Measurements from ENCODE around the gene PPP2R2C.

PPP2R2C gene

GRCh38 chr4:6275898-6276806 is 196.3 kb downstream of the PPP2R2C start:
- H3K27me3 ChIP-seq (ENCODE audit: control insufficient read depth, insufficient read depth, low read length), result no peaks in the 10 kb centered on the region
- no peak overlapping the region for H3K4me3 ChIP-seq (ENCODE audit: low read depth, low read length)
- peaks cover 20% of the 10 kb centered on the region for H3K36me3 ChIP-seq (ENCODE audit: control insufficient read depth, insufficient read depth, low read length)
- no peaks in the 10 kb centered on the region for H3K9me3 ChIP-seq (ENCODE audit: control insufficient read depth, insufficient read depth, low read length)
- H3K9ac ChIP-seq (ENCODE audit: low read depth, low read length), result no peak overlapping the region
- no peak overlapping the region for H3K27ac ChIP-seq (ENCODE audit: low read depth, low read length)
- peaks cover 12% of the 10 kb centered on the region for H3K4me1 ChIP-seq (ENCODE audit: control insufficient read depth, insufficient read depth, low read length)

- no peaks in the 10 kb centered on the region for H3K27me3 ChIP-seq (ENCODE audit: control insufficient read depth, insufficient read depth, low read length)
- peaks cover 20% of the 10 kb centered on the region for H3K4me1 ChIP-seq (ENCODE audit: control insufficient read depth, insufficient read depth, low read length)
- no peak overlapping the region for H3K4me3 ChIP-seq (ENCODE audit: low read depth, low read length)
- H3K36me3 ChIP-seq (ENCODE audit: control insufficient read depth, insufficient read depth, low read length), result peaks cover 20% of the 10 kb centered on the region
- no peaks in the 10 kb centered on the region for H3K9me3 ChIP-seq (ENCODE audit: control insufficient read depth, insufficient read depth, low read length)
- H3K9ac ChIP-seq (ENCODE audit: low read depth, low read length), result no peak overlapping the region
- no peak overlapping the region for H3K27ac ChIP-seq (ENCODE audit: low read depth, low read length)
Observed at GRCh38 chr4:6275351-6275750, 197.1 kb downstream of the PPP2R2C start.

- Histone ChIP-seq H3K9ac (ENCODE audit: low read depth, low read length) (no peak overlapping the region), H3K27ac (ENCODE audit: low read depth, low read length) (no peak overlapping the region)
Observed at GRCh38 chr4:6273661-6273990, 198.8 kb downstream of the PPP2R2C start.

DNA sequence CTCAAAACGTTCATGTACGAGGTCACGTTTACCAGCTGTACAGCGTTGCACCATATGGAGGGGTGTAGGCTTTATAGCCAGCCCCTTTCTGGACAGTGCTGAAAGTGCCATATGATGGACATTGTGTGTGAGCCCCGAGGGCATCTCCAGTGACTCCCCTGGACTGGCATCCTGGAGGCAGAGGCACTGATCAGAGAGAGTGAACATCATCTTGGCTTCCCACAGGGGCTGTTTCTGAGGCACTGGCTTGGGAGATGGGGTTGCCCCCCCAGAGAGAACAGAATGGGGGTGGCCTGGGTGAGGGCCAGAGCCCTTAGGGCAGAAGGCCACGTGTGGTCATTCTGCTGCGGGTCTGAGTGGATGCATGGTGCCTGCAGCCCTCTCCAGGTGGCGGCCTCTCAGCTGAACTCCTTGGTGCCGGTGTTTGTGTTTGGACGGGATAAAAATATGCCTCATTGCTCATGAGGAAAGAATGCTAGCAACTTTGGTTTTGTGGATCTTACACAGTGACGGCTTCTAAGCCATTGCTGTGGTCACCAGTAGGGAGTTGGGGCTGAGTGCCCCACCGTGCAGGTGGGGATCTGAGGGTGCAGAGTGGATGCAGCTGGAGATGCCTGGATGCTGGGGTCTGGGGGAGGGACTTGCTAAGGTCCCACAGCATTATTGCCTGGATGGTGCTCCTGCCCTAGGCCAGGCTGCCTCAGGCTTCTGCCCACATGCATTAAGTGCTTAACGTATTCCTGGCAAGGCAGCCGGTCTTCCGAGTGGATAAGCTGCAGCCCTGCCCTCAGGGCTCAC is 199.4 kb downstream of the PPP2R2C start:
- Histone ChIP-seq H3K9me3 (ENCODE audit: control insufficient read depth, insufficient read depth, low read length) (no peaks in the 10 kb centered on the region), H3K4me1 (ENCODE audit: control insufficient read depth, insufficient read depth, low read length) (peaks cover 27% of the 10 kb centered on the region), H3K27ac (ENCODE audit: low read depth, low read length) (no peak overlapping the region), H3K4me3 (ENCODE audit: low read depth, low read length) (no peak overlapping the region), H3K27me3 (ENCODE audit: control insufficient read depth, insufficient read depth, low read length) (peaks cover 1% of the 10 kb centered on the region; the same call in 1 of the 2 replicates), H3K36me3 (ENCODE audit: control insufficient read depth, insufficient read depth, low read length) (peaks cover 9% of the 10 kb centered on the region), H3K9ac (ENCODE audit: low read depth, low read length) (no peak overlapping the region)

More at GRCh38 chr4:6273661-6273990, 198.8 kb downstream of the PPP2R2C start:
- H3K4me1 ChIP-seq (ENCODE audit: control insufficient read depth, insufficient read depth, low read length), result peaks cover 27% of the 10 kb centered on the region
- H3K36me3 ChIP-seq (ENCODE audit: control insufficient read depth, insufficient read depth, low read length), result peaks cover 14% of the 10 kb centered on the region
- no peaks in the 10 kb centered on the region for H3K27me3 ChIP-seq (ENCODE audit: control insufficient read depth, insufficient read depth, low read length)
- H3K4me3 ChIP-seq (ENCODE audit: low read depth, low read length), result no peak overlapping the region
- H3K9me3 ChIP-seq (ENCODE audit: control insufficient read depth, insufficient read depth, low read length), result no peaks in the 10 kb centered on the region

- Histone ChIP-seq H3K9ac (ENCODE audit: low read depth, low read length) (no peak overlapping the region), H3K4me1 (ENCODE audit: control insufficient read depth, insufficient read depth, low read length) (peaks cover 27% of the 10 kb centered on the region), H3K4me3 (ENCODE audit: low read depth, low read length) (no peak overlapping the region), H3K27me3 (ENCODE audit: control insufficient read depth, insufficient read depth, low read length) (peaks cover 6% of the 10 kb centered on the region; the same call in 1 of the 2 replicates), H3K9me3 (ENCODE audit: control insufficient read depth, insufficient read depth, low read length) (no peaks in the 10 kb centered on the region), H3K27ac (ENCODE audit: low read depth, low read length) (no peak overlapping the region), H3K36me3 (ENCODE audit: control insufficient read depth, insufficient read depth, low read length) (peaks cover 3% of the 10 kb centered on the region; the same call in 1 of the 2 replicates)
Observed at GRCh38 chr4:6271701-6272465, 200.5 kb downstream of the PPP2R2C start.

DNA sequence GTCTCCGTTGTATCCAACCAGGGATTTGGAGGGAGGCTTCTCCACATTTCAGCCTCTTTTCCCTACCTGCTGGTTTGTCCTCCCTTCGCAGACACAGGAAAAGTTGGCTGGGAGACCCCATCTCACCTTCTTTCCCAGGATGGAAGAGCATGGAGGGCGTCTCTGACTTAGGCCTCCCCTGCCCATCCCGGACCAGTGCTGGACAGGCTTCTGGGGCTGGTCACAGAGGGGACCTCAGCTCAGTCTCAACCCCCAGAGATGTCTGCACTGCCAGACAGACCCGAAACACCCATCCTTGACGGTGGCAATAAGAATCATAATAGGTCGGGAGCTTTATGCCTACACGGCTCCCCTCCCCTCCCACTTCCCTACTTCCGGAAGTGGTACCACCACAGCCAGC is 201.2 kb downstream of the PPP2R2C start:
- peaks cover 27% of the 10 kb centered on the region for H3K4me1 ChIP-seq (ENCODE audit: control insufficient read depth, insufficient read depth, low read length)
- H3K27ac ChIP-seq (ENCODE audit: low read depth, low read length), result no peak overlapping the region
- H3K4me3 ChIP-seq (ENCODE audit: low read depth, low read length), result no peak overlapping the region
- H3K9me3 ChIP-seq (ENCODE audit: control insufficient read depth, insufficient read depth, low read length), result no peaks in the 10 kb centered on the region
- peaks cover 3% of the 10 kb centered on the region; the same call in 1 of the 2 replicates for H3K36me3 ChIP-seq (ENCODE audit: control insufficient read depth, insufficient read depth, low read length)
- H3K9ac ChIP-seq (ENCODE audit: low read depth, low read length), result no peak overlapping the region
- peaks cover 6% of the 10 kb centered on the region; the same call in 1 of the 2 replicates for H3K27me3 ChIP-seq (ENCODE audit: control insufficient read depth, insufficient read depth, low read length)

GRCh38 chr4:6270636-6271121 is 201.7 kb downstream of the PPP2R2C start:
- no peaks in the 10 kb centered on the region for H3K9me3 ChIP-seq (ENCODE audit: control insufficient read depth, insufficient read depth, low read length)
- no peak overlapping the region for H3K9ac ChIP-seq (ENCODE audit: low read depth, low read length)
- peaks cover 3% of the 10 kb centered on the region; the same call in 1 of the 2 replicates for H3K36me3 ChIP-seq (ENCODE audit: control insufficient read depth, insufficient read depth, low read length)
- no peak overlapping the region for H3K27ac ChIP-seq (ENCODE audit: low read depth, low read length)
- H3K27me3 ChIP-seq (ENCODE audit: control insufficient read depth, insufficient read depth, low read length), result peaks cover 6% of the 10 kb centered on the region; the same call in 1 of the 2 replicates
- peak overlapping the region; percentile 93 for H3K4me3 ChIP-seq (ENCODE audit: low read depth, low read length)
- peaks cover 27% of the 10 kb centered on the region for H3K4me1 ChIP-seq (ENCODE audit: control insufficient read depth, insufficient read depth, low read length)

Data from HUES48 (cell line).